K562 (cell line): ENCODE results near the gene AKAP7. TPM values are rescaled to one million over a fixed set of nuclear protein-coding genes. Genes with fewer than 3 reads are reported as not detected.

Source experiments
- ATAC-seq: fragments of 200-7000 bp; cut with Tn5 transposase; 3 replicates; pipeline ENCODE4 v1.9.1; 2020; ENCODE audit warnings: moderate library complexity
- BruUV-seq: library from RNA; stranded (reverse); fragments of 400-500 nt; replicated peaks from 2 replicates; lab custom pipeline; 2021; lab: Mats Ljungman, UMichigan
- CTCF ChIA-PET: fragments of 300-600 bp; formaldehyde crosslinking; extraction: SDS; loops from one replicate; lab custom pipeline; 2021; ENCODE audit warnings: low intra/inter-chr PET ratio; lab: Yijun Ruan, JAX
- POLR2A ChIA-PET: fragments of 300-600, 350-650 bp; sonication (Branson Sonifier 250); formaldehyde crosslinking; extraction: SDS; loops from one replicate; lab custom pipeline; 2021; ENCODE audit warnings: antibody characterized with exemption, inconsistent platforms; lab: Yijun Ruan, JAX
- DNase-seq, 4 experiments: peaks; one replicate each; pipeline versions ENCODE4 v3.0.0 to v3.0.0-alpha.2; 2011 to 2018; ENCODE audit warnings: low spot score in 3 of 4, mixed read lengths in 3 of 4; ENCODE audit errors: extremely low read depth in 1 of 4
- FAIRE-seq: peaks from 2 replicates; lab custom pipeline; 2011; peaks lifted over from hg19 to GRCh38; lab: Jason Lieb, UNC
- H2AFZ ChIP-seq: 2 replicates; pipeline ENCODE4 v1.6.0; 2011; ENCODE audit warnings: low read depth, low read length, control low read depth, inconsistent platforms
- H3K27ac ChIP-seq: fragments of 200-600 bp; 3 replicates; pipeline ENCODE4 v1.8.0; 2011; ENCODE audit warnings: low read depth, mild to moderate bottlenecking, control low read depth, inconsistent platforms, low read length, moderate library complexity, mixed read lengths; ENCODE audit errors: extremely low read depth
- H3K27me3 ChIP-seq, 2 experiments: fragments of 300-600 bp in 1 of 2; 2 replicates in 1 of 2; 3 replicates in 1 of 2; pipeline versions ENCODE4 v1.6.0 to v1.8.0; 2011; ENCODE audit warnings: inconsistent platforms in 2 of 2, low read length in 2 of 2, mild to moderate bottlenecking in 1 of 2, mixed read lengths in 1 of 2, moderate library complexity in 1 of 2; ENCODE audit not compliant: control insufficient read depth in 2 of 2, insufficient read depth in 2 of 2
- H3K36me3 ChIP-seq: fragments of 300-600 bp; 3 replicates; pipeline ENCODE4 v1.8.0; 2011; ENCODE audit warnings: mild to moderate bottlenecking, low read length, inconsistent platforms; ENCODE audit not compliant: control insufficient read depth, insufficient read depth
- H3K4me1 ChIP-seq, 2 experiments: fragments of 200-600 bp in 1 of 2; replicated peaks in 1 of 2; 2 replicates in 1 of 2; 3 replicates in 1 of 2; pipeline versions ENCODE4 v1.5.1 to v1.8.0; 2011; ENCODE audit warnings: inconsistent platforms in 2 of 2, low read length in 2 of 2, mild to moderate bottlenecking in 1 of 2, mixed read lengths in 1 of 2, moderate library complexity in 1 of 2; ENCODE audit not compliant: control insufficient read depth in 2 of 2, insufficient read depth in 2 of 2
- H3K4me2 ChIP-seq: 2 replicates; pipeline ENCODE4 v1.6.1; 2011; ENCODE audit warnings: low read length, control low read depth, inconsistent platforms, mixed read lengths; ENCODE audit not compliant: insufficient read depth
- H3K4me3 ChIP-seq: fragments of 200-600 bp; sonication (generic), shearing (Covaris generic); 2 replicates; pipeline ENCODE4 v1.5.1; 2016; ENCODE audit warnings: control low read depth, inconsistent platforms
- H3K79me2 ChIP-seq: fragments of 200-600 bp; 3 replicates; pipeline ENCODE4 v1.8.0; 2011; ENCODE audit warnings: low read length, inconsistent platforms; ENCODE audit not compliant: control insufficient read depth, insufficient read depth
- H3K9ac ChIP-seq, 2 experiments: 2 replicates each; pipeline versions ENCODE4 v1.6.0 to v1.6.1; 2011; ENCODE audit warnings: low read depth in 2 of 2, low read length in 2 of 2, control low read depth in 1 of 2, inconsistent platforms in 1 of 2, mild to moderate bottlenecking in 1 of 2, mixed read lengths in 1 of 2; ENCODE audit not compliant: insufficient read depth in 1 of 2
- H3K9me1 ChIP-seq: one replicate; pipeline ENCODE4 v1.6.0; 2011; ENCODE audit warnings: inconsistent platforms, mild to moderate bottlenecking, low read length, moderate library complexity; ENCODE audit not compliant: control insufficient read depth, insufficient read depth
- H3K9me3 ChIP-seq: replicated peaks from 2 replicates; pipeline ENCODE4 v1.5.1; 2011; ENCODE audit warnings: low read depth, low read length, inconsistent platforms; ENCODE audit not compliant: control insufficient read depth, insufficient read depth
- H4K20me1 ChIP-seq: replicated peaks from 2 replicates; pipeline ENCODE4 v1.6.1; 2011; ENCODE audit warnings: low read length, inconsistent platforms, mixed read lengths; ENCODE audit not compliant: control insufficient read depth, insufficient read depth
- ARID4B ChIP-seq: sonication (generic); formaldehyde crosslinking; IDR thresholded peaks from 2 replicates; pipeline ENCODE4 v1.8.0; 2022; ENCODE audit warnings: mild to moderate bottlenecking, missing genetic modification reagents
- E4F1 ChIP-seq: fragments of 250-450 bp; sonication (Bioruptor Pico); IDR thresholded peaks from 2 replicates; pipeline ENCODE4 v1.5.0; 2021; ENCODE audit warnings: mild to moderate bottlenecking, borderline replicate concordance
- EP300 ChIP-seq: IDR thresholded peaks from 2 replicates; pipeline ENCODE4 v1.6.1; 2012; ENCODE audit warnings: low read length, improper control_type of control experiment
- MCM5 ChIP-seq: fragments of 450-650 bp; IDR thresholded peaks from 2 replicates; pipeline ENCODE4 v1.6.1; 2016; ENCODE audit warnings: low read depth
- NFIX ChIP-seq: fragments of 250-450 bp; sonication (Bioruptor Pico); IDR thresholded peaks from 2 replicates; pipeline ENCODE4 v1.4.0; 2020; ENCODE audit warnings: low read depth, mild to moderate bottlenecking, moderate library complexity
- PML ChIP-seq: IDR thresholded peaks from 2 replicates; pipeline ENCODE4 v1.6.1; 2012; ENCODE audit warnings: low read length, inconsistent platforms
- SMAD3 ChIP-seq: fragments of 450-650 bp; formaldehyde crosslinking; conservative IDR thresholded peaks from 2 replicates; pipeline ENCODE4 v1.4.0; 2020; ENCODE audit warnings: mild to moderate bottlenecking
- TAF9B ChIP-seq: fragments of 450-650 bp; IDR thresholded peaks from 2 replicates; pipeline ENCODE4 v1.6.1; 2018; ENCODE audit warnings: mild to moderate bottlenecking; ENCODE audit not compliant: partially characterized antibody
- ZNF134 ChIP-seq: fragments of 250-450 bp; sonication (Bioruptor Pico); conservative IDR thresholded peaks from 2 replicates; pipeline ENCODE4 v1.4.0; 2020
- ZNF347 ChIP-seq: fragments of 450-650 bp; formaldehyde crosslinking; IDR thresholded peaks from 2 replicates; pipeline ENCODE4 v1.4.0; 2020; ENCODE audit warnings: low read depth, mild to moderate bottlenecking, moderate library complexity
- WGBS: fragments of 100-300 bp; shearing (Covaris generic); methylation state at CpG from one replicate; pipeline ENCODE4 v1.1.6; 2016; ENCODE audit warnings: low coverage, mixed read lengths; ENCODE audit not compliant: insufficient coverage; ENCODE audit errors: missing lambda C conversion rate; 5-methylcytosine and 5-hydroxymethylcytosine counted together
- in situ Hi-C: fragments of 300-500 bp; cut with MboI; formaldehyde crosslinking; loops from 4 replicates; pipeline ENCODE4 v1.15.0; 2018; ENCODE audit warnings: inconsistent platforms, mixed read lengths
- intact Hi-C: fragments of 100-400 bp; cut with micrococcal nuclease; formaldehyde crosslinking; loops from 2 replicates; pipeline ENCODE4 v1.14.2; 2022
- polyA plus RNA-seq, 8 experiments: library from polyadenylated mRNA; depleted of rRNA in 4 of 8; stranded (reverse) in 5 of 8; unstranded in 3 of 8; fragments of >200 nt; fragmentation: Nextera tagmentation in 2 of 8; fragmentation: Illumina TruSeq in 1 of 8; extraction: Ambion mirVana in 2 of 8; extraction: Trizol in 1 of 8; gene quantifications; 2 replicates each; pipeline versions ENCODE4 v1.2.1 to v1.2.3, GENCODE V29; 2011 to 2014; ENCODE audit warnings: inconsistent platforms in 1 of 8, missing spikeins in 1 of 8
- total RNA-seq, 7 experiments: library from RNA; depleted of rRNA in 6 of 7; stranded (reverse); fragments of >200 nt in 6 of 7; fragmentation: Illumina TruSeq in 2 of 7; extraction: Trizol in 2 of 7; gene quantifications; 2 replicates each; pipeline versions ENCODE4 v1.2.1 to v1.2.3, GENCODE V29; 2011 to 2021; ENCODE audit warnings: low replicate concordance in 1 of 7

Gene AKAP7
- total and polyA plus RNA-seq, 9 of the 15 experiments (the other 6 are each of a cell fraction or from before 2014, with no cell fraction given): 0.82 to 2.6 (median 1.6) TPM

GRCh38 chr6:131117878-131118277, 17.4 kb upstream of the AKAP7 start:
- FAIRE-seq (no peak), ATAC-seq (no peak), DNase-seq (no peak)
- Histone ChIP-seq H2AFZ (no peak overlapping the region), H3K27ac (no peak overlapping the region), H3K4me2 (no peak overlapping the region), H3K4me3 (no peak overlapping the region), H3K9ac (no peak overlapping the region), H4K20me1 (no peaks in the 10 kb centered on the region), H3K27me3 (no peaks in the 10 kb centered on the region), H3K79me2 (no peaks in the 10 kb centered on the region), H3K9me3 (no peaks in the 10 kb centered on the region), H3K4me1 (no peaks in the 10 kb centered on the region), H3K9me1 (no peaks in the 10 kb centered on the region), H3K36me3 (no peaks in the 10 kb centered on the region)
- ChIA-PET POLR2A (no interaction called here), CTCF (interaction anchor here (1.7 kb wide), 1 partner anchor 228 kb away, joined by 4 read pairs; no protein-coding TSS in a partner anchor)
- 23% methylated on average over 3 of the region's 3 CpGs for WGBS
- intact Hi-C loops (loop anchor here (5.0 to 10.0 kb wide), 3 partner anchors 56 to 793 kb away; partner anchors contain the start of gene EPB41L2), in situ Hi-C loops (loop anchor here (10.0 kb wide), 1 partner anchor 233 kb away; no protein-coding TSS in a partner anchor)
- no TSS peak for BruUV-seq
- no peak for TF ChIP-seq NFIX (CRISPR knock-in tag)
- no peak for TF ChIP-seq ARID4B
- TF ChIP-seq SMAD3: no peak
- TF ChIP-seq PML: no peak
- TF ChIP-seq ZNF347: no peak
- TF ChIP-seq ZNF134 (CRISPR knock-in tag): no peak
- no peak for TF ChIP-seq E4F1 (CRISPR knock-in tag)
- no peak for TF ChIP-seq EP300
- no peak for TF ChIP-seq TAF9B
- no peak for TF ChIP-seq MCM5
